Diencephalon (tissue), 1 donor: ENCODE measurements around the gene PLXNA3. TPM values are rescaled to one million over a fixed set of nuclear protein-coding genes. Genes with fewer than 3 reads are reported as not detected.

Experiments
- small RNA-seq: library from RNA; depleted of rRNA; stranded (forward); fragments of <200 nt; gene quantifications from one replicate; pipeline ENCODE3, GENCODE V24; 2014
- total RNA-seq: library from RNA; depleted of rRNA; stranded (reverse); fragments of >200 nt; gene quantifications from one replicate; pipeline ENCODE4 v1.2.3, GENCODE V29; 2014

PLXNA3 gene
- 20.5 TPM for total RNA-seq

DNA sequence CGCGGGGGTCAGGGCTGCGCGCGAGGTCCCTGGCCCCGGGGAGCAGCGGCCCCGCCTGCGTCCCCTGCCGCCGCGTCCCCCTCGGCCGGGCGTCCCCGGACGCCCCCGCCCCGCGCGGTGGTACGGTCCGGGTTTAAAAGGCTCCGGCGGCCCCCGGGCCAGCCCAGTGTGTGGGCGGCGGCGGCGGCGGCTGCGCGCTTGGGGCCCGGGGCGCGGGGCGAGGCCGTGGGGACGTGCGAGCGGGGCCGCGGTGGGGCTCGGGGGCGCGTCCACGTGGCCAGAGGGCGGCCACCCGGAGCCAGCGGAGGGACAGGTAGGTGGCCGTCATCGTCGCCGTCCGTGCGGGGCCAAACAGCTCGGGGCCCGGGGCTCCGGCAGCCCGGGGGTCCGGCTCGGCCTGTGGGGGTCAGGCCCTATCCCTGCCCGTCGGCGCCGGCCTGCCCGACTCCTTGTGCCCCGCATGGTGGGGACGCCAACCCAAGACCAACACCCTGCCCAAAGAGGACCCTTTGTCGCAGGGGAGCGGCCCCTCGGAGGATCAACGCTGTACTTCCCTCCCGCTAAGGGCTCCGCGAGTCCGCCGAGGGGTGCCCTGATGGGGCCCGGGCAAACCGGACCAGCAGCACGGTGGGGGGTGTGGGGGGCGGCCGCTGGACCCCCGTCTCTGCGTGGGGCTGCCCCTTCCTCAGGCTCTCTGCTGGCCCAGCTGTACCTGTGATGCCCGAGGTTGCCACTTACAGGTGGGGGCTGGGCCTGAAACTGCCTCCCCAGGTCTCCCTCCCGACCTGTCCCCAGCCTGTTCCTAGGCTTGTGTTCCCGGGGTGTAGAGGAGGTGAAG lies at the start of gene PLXNA3:
Gene PLXNA3, plus strand, starts transcription at position 166 of the 838 bp plus-strand sequence. CDS start 1,903 bp downstream, outside the sequence.

DNA sequence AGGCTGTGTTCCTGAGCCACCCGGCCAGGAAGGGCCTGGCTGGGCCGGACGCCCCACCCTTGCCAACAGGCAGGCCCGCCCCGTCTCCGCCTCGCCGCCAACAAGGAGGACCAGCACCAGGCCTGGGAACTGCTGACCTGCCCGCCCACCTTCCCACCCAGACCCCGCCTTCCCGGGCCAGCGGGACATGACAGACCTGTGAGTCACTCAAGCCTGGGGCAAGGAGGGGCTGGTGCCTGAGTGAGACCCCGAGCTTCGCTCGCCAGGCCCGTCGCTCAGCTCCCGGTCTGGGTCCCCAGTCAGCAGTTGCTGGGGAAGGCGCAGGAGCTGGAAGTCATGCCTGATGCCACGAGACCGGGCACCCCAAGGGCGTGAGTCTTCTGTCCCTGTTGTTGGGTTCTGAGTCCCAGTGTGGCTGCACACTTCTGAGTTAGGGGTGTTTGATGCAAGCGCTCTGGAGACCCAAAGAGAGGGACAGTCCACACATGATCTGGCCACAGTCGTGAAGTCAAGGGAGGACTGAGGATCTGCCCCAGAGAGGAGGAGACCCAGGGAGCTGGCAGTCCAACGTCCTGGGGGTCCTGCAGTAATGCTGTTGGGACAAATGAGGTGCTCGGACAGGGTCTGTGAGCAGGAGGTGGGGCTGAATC lies 48.7 kb upstream of the PLXNA3 start, which contains the start of gene DNASE1L1:
Gene DNASE1L1, minus strand, starts transcription at position 33 of the 650 bp plus-strand sequence. CDS start 3,686 bp downstream, outside the sequence.

GRCh38 chrX:154428176-154429171 lies 29.6 kb upstream of the PLXNA3 start, which contains the start of gene ATP6AP1:
Gene ATP6AP1 (plus strand): TSS chrX:154428677. CDS start chrX:154428693, 16 bp downstream.

DNA sequence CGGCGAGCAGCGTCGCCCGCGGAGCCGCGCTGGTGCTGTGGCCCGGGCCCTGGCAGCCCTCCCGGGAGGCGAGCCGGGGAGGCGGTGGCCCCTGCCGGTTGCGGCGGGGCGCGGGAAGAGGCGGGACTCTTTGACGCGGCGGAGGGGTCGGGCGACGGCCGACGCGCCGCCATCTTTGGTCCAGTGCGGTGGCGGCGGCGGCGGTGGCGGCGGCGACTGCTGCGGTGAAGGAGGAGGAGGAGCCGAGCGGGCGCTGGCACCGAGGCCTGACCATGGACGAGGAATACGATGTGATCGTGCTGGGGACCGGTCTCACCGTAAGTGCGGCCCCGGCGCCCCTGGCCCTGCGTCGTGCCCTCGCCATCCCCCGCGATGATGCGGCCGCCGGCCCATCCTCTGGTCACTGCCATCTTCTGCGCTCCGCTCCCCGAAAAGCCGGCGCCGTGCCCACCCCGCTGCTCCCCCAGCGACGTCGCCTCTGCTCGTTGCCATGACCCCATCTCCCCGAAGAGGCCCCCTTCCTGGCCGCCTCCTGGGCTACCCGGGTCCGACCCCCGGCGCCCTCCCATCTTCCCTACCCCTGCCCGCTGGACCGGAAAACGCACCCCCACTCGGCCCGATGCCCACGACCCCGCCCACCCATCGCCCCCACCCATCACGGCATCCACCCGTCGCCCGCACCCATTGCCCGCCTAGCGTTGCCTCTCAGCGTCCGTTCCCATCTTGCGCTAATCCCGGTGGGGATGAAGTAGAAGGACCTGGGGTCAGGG lies 20.9 kb upstream of the PLXNA3 start, which contains the start of gene GDI1:
Gene GDI1, plus strand, starts transcription at position 172 of the 770 bp plus-strand sequence. Its CDS starts 101 bp downstream, at position 273.

DNA sequence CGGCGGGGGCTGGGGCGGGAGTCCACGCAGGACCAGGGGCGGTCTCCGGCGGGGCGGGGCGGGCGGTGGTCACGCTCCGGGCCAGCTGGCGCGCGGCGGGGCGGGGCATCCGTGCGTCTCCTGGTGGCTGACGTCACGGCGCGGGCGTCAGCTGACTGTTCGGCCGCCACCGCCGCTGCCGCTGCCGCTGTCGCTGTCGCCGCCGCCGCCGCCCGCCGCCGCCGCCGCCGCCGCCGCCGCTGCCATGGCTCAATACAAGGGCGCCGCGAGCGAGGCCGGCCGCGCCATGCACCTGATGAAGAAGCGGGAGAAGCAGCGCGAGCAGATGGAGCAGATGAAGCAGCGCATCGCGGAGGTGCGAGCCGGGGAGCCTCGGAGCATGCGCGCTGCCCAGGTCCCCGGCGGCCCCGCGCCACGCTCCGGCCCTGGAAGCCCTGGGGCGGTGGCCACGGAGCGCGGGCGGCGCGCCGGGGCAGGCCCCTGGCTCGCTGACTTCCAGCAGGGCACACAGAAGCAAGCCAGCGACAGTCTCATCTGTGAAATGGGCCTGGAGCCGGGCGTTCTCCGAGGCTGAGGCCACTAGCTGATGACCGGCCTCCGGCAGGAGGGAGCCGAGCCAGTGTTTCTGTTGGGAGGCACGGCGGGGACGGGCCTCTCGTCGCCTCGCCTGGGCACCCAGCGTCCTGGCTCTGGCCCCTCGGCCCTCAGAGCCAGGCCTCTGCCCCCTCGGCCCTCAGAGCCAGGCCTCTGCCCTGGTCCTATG lies 13.9 kb upstream of the PLXNA3 start, which contains the start of gene FAM50A:
Gene FAM50A, plus strand, starts transcription at position 150 of the 763 bp plus-strand sequence. Its CDS starts 95 bp downstream, at position 245.

DNA sequence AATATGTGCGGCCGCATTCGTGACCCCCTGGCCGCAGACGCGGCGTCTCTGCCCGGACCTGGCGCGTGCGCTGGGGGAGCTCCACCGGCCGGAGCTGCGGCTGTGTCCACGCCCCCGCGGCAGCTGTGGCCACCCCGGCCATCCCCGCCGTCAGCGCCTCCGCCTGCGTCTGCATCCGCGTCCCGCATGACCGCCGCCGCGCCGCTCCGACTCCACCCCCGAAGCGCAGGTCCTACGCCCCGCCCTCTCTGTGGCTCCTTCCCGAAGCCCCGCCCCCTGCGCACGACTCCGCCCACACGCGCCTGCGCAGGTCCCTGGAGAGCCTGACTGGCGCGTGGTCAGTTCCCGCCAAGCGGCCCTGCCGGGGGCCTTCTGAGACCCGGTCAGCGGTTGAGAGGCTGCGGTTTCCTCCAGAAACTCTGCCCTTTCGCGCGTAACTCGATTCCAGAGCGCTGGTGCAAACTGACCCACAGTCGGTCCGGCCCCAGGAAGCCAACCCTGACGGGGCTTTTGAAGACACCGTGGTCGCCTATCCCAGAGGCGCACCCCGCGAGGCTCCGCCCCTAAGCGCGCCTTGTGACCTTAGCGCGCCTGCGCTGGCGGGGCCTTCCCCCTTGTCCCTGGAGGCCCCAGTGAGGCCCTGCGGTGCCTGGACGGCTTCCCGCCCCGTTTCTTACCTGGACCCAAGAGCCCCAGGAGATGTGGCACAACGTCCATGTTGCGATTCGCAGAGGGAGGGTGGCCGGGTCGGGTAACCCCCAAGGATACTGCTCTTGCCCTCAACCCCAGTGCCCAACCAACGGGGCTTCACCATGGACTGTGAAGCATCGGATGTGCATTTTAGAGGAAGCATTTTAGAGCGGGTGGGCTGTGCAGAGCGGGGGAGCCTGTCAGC lies 20.9 kb downstream of the PLXNA3 start, which contains the start of gene LAGE3:
Gene LAGE3, minus strand, starts transcription at position 554 of the 895 bp plus-strand sequence. Its CDS starts 366 bp downstream, at position 188.

DNA sequence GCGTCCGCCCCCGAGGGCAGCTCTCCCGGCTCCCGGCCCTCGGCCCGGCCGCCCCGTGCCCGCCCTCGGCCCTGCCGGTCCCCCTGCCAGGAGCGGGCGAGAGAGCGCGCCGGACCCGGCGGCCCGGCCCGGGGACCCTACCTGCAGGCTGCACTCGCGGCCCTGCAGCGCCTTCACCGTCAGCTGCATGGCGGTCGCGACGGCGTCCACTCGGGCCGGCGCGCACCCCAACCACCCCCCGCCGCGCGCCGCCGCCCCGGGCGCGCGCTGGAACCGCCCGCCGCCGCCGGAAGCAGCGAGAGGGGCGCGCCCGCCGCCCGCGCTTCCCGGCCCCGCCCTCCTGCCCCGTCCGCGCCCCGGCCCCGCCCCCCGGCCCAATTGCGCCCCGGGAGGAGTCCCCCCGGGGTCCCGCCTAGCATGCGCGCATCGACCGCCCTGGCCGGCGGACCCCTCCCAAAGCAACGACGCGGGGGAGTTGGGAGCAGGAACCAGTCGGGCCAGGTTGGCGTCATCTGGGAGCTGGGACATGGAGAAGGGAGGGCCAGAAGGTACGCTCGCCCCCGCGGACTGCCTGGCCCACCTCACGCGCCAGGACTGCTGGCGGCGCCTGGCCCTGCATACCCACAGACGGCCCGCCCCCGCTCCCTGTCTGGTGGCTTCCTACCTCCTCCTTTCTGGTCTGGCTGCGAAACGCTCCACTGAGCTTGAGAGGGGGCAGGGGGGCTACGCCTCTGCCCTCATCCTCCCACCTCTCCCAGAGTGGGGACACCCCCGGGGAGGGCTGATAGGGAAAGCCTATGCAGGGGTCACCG lies 28.5 kb downstream of the PLXNA3 start, which contains the start of gene UBL4A:
Gene UBL4A, minus strand, starts transcription at position 220 of the 812 bp plus-strand sequence. Its CDS starts 31 bp downstream, at position 189.

DNA sequence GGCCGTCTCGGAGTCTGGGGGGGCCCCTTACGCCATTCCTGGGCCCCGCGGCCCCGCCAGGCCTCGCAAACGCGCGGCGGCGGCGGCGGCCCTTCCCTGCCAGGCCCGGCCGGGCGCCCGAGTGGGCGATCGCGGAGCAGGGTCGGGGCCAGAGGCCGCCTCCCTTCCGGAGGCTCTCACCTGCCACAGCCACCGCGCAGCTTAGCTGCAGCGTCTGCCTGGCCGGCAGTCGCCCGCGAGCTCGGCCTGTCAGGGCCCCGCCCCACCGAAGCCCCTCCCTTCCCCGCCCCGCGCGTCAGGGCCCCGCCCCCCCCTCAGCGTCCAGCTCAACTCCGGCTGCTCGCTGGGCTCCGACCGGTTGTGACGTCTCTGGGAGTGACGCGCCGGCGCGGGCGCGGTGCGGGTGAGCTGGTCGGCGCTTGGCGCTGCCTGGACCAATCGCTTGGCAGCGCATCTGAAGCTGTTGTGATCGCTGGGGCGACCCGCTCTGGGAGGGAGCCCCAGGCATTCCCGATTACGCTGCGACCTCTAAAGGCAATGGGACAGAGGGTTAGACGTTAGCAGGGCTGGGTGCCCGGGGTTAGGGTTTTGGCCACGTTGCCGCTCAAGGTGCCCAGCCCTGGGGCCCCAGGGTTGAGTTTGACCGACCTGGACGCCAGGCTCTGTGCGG lies 32.5 kb downstream of the PLXNA3 start, which contains the start of gene SLC10A3:
Gene SLC10A3, minus strand, starts transcription at position 216 of the 670 bp plus-strand sequence. CDS start 1,689 bp downstream, outside the sequence.

GRCh38 chrX:154515966-154516655 lies 58.0 kb downstream of the PLXNA3 start, which contains the start of gene FAM3A:
Gene FAM3A (minus strand): TSS chrX:154516232. CDS start chrX:154515772, 460 bp downstream.

Small RNA genes lying within 50 kb of the gene (small RNA-seq; reads per million reads assigned to genes)
- 0.10 reads per million for gene MIR6858
- gene RN7SL697P = not detected

Other genes starting within 250 kb of the PLXNA3 start
- gene OPN1MW2, start 238.5 kb upstream of the PLXNA3 start, total RNA-seq = not detected
- not detected for gene OPN1MW3, start 200.7 kb upstream of the PLXNA3 start, total RNA-seq
- gene TEX28, start 163.2 kb upstream of the PLXNA3 start, total RNA-seq = not detected
- 0.69 TPM for gene TKTL1, start 162.5 kb upstream of the PLXNA3 start, total RNA-seq
- gene FLNA, start 83.6 kb upstream of the PLXNA3 start, total RNA-seq = 93.4 TPM
- gene EMD, start 79.0 kb upstream of the PLXNA3 start, total RNA-seq = 35.8 TPM
- 1,254 TPM for gene RPL10, start 59.9 kb upstream of the PLXNA3 start, total RNA-seq
- gene DNASE1L1, start 49.0 kb upstream of the PLXNA3 start, total RNA-seq = 10.6 TPM
- 12.0 TPM for gene TAFAZZIN, start 46.7 kb upstream of the PLXNA3 start, total RNA-seq
- gene ATP6AP1, start 29.6 kb upstream of the PLXNA3 start, total RNA-seq = 83.0 TPM
- 289 TPM for gene GDI1, start 21.1 kb upstream of the PLXNA3 start, total RNA-seq
- 26.1 TPM for gene FAM50A, start 14.1 kb upstream of the PLXNA3 start, total RNA-seq
- 16.1 TPM for gene LAGE3, start 21.0 kb downstream of the PLXNA3 start, total RNA-seq
- gene UBL4A, start 28.3 kb downstream of the PLXNA3 start, total RNA-seq = 35.1 TPM
- 3.5 TPM for gene SLC10A3, start 32.3 kb downstream of the PLXNA3 start, total RNA-seq
- 15.0 TPM for gene FAM3A, start 58.0 kb downstream of the PLXNA3 start, total RNA-seq
- 17.3 TPM for gene G6PD, start 88.6 kb downstream of the PLXNA3 start, total RNA-seq
- gene IKBKG, start 89.3 kb downstream of the PLXNA3 start, total RNA-seq = 6.0 TPM
- gene CTAG1A, start 126.9 kb downstream of the PLXNA3 start, total RNA-seq = not detected
- gene CTAG1B, start 161.0 kb downstream of the PLXNA3 start, total RNA-seq = not detected
- not detected for gene CTAG2, start 195.3 kb downstream of the PLXNA3 start, total RNA-seq